ENCODE data around the gene PLA2G15.

PLA2G15 gene

DNA sequence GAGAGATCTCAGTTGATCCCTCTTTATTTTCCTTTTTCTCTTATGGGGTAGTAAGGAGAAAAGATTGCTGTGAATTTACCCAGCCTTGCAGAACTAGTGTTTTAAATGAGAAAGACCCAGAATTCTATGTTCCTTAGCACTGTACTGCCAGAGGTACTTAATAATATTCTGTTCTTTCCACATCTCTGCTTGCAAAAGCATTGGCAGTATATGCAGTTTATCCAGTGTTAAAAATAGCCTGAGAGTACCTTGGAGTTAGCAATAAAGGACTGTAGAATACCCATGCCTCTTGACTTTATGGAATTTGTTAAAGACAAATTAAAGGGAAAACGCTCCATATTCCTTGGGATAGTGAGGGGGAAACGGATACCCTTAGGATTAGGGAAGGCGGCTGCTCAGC is 31.1 kb downstream of the PLA2G15 start:
- no peak for TF ChIP-seq GABPA (IDR thresholded peaks at IDR 0.05; ENCODE audit: low read depth)
- no peak for TF ChIP-seq POLR2AphosphoS5 (IDR thresholded peaks at IDR 0.05; ENCODE audit: low read depth)
- TF ChIP-seq, protein P1, sequence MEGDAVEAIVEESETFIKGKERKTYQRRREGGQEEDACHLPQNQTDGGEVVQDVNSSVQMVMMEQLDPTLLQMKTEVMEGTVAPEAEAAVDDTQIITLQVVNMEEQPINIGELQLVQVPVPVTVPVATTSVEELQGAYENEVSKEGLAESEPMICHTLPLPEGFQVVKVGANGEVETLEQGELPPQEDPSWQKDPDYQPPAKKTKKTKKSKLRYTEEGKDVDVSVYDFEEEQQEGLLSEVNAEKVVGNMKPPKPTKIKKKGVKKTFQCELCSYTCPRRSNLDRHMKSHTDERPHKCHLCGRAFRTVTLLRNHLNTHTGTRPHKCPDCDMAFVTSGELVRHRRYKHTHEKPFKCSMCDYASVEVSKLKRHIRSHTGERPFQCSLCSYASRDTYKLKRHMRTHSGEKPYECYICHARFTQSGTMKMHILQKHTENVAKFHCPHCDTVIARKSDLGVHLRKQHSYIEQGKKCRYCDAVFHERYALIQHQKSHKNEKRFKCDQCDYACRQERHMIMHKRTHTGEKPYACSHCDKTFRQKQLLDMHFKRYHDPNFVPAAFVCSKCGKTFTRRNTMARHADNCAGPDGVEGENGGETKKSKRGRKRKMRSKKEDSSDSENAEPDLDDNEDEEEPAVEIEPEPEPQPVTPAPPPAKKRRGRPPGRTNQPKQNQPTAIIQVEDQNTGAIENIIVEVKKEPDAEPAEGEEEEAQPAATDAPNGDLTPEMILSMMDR (IDR thresholded peaks at IDR 0.05; ENCODE audit: insufficient read depth, low read length), result no peak
- TF ChIP-seq SPI1 (IDR thresholded peaks at IDR 0.05; ENCODE audit: borderline replicate concordance, low read depth), result no peak
- TF ChIP-seq, protein P2, sequence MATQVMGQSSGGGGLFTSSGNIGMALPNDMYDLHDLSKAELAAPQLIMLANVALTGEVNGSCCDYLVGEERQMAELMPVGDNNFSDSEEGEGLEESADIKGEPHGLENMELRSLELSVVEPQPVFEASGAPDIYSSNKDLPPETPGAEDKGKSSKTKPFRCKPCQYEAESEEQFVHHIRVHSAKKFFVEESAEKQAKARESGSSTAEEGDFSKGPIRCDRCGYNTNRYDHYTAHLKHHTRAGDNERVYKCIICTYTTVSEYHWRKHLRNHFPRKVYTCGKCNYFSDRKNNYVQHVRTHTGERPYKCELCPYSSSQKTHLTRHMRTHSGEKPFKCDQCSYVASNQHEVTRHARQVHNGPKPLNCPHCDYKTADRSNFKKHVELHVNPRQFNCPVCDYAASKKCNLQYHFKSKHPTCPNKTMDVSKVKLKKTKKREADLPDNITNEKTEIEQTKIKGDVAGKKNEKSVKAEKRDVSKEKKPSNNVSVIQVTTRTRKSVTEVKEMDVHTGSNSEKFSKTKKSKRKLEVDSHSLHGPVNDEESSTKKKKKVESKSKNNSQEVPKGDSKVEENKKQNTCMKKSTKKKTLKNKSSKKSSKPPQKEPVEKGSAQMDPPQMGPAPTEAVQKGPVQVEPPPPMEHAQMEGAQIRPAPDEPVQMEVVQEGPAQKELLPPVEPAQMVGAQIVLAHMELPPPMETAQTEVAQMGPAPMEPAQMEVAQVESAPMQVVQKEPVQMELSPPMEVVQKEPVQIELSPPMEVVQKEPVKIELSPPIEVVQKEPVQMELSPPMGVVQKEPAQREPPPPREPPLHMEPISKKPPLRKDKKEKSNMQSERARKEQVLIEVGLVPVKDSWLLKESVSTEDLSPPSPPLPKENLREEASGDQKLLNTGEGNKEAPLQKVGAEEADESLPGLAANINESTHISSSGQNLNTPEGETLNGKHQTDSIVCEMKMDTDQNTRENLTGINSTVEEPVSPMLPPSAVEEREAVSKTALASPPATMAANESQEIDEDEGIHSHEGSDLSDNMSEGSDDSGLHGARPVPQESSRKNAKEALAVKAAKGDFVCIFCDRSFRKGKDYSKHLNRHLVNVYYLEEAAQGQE (IDR thresholded peaks at IDR 0.05; ENCODE audit: insufficient replicate concordance, low read depth), result no peak
- H3K27me3 ChIP-seq (ENCODE audit: insufficient read depth, poor library complexity, severe bottlenecking), result no peaks in the 10 kb centered on the region
- no peak for DNase-seq (ENCODE audit: low read depth in 1 of 2, low spot score in 1 of 2)
- H3K4me3 ChIP-seq (replicated peaks; ENCODE audit: insufficient read depth, low read length), result no peak overlapping the region
- H3K27ac ChIP-seq (replicated peaks), result no peak overlapping the region

DNA sequence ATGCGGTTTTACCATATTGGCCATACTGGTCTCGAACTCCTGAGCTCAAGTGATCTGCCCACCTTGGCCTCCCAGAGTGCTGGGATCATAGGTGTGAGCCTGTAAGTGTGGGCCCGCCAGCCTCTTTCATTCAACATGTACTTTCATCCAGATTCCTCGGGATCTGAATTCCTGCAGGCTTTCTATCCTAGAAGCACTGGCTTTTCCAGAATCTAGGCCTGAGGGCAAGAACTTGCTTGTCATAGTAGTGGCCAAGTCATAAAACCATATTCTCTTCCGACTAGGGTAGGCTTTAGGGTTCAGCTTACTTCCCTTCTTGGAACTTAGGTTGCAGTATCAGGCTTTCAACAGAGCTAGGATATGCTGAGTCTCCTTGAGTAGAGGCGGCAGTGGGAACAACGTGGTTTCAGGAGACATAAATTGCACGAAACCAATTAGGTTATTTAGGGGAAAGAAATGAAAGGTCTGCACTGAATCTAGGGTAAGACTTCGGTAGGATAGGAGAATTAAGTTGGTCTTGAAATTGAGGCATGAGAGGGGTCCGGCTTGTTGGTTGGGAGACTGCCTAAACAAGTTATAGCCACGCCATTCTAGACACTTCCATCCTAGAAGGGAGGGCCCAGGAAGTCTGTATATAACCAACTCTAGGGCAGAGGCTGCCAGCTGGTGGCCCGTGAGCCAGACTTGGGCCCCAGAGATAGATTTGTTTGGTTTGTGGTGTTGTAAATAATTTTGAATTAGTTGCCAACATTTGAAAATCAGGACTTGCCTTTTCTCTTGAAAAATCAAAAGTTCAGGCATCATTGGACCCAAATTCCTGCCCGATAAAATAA is 34.8 kb downstream of the PLA2G15 start:
- H3K27me3 ChIP-seq (ENCODE audit: insufficient read depth, poor library complexity, severe bottlenecking), result no peaks in the 10 kb centered on the region
- H3K4me3 ChIP-seq (replicated peaks; ENCODE audit: insufficient read depth, low read length), result no peak overlapping the region
- no peak overlapping the region for H3K27ac ChIP-seq (replicated peaks)
- TF ChIP-seq GABPA (IDR thresholded peaks at IDR 0.05; ENCODE audit: low read depth), result no peak
- TF ChIP-seq, protein P2 (IDR thresholded peaks at IDR 0.05; ENCODE audit: insufficient replicate concordance, low read depth), result no peak
- no peak for TF ChIP-seq POLR2AphosphoS5 (IDR thresholded peaks at IDR 0.05; ENCODE audit: low read depth)
- no peak for TF ChIP-seq SPI1 (IDR thresholded peaks at IDR 0.05; ENCODE audit: borderline replicate concordance, low read depth)
- TF ChIP-seq, protein P1 (IDR thresholded peaks at IDR 0.05; ENCODE audit: insufficient read depth, low read length), result no peak
- DNase-seq (ENCODE audit: low read depth in 1 of 2, low spot score in 1 of 2), result no peak

DNA sequence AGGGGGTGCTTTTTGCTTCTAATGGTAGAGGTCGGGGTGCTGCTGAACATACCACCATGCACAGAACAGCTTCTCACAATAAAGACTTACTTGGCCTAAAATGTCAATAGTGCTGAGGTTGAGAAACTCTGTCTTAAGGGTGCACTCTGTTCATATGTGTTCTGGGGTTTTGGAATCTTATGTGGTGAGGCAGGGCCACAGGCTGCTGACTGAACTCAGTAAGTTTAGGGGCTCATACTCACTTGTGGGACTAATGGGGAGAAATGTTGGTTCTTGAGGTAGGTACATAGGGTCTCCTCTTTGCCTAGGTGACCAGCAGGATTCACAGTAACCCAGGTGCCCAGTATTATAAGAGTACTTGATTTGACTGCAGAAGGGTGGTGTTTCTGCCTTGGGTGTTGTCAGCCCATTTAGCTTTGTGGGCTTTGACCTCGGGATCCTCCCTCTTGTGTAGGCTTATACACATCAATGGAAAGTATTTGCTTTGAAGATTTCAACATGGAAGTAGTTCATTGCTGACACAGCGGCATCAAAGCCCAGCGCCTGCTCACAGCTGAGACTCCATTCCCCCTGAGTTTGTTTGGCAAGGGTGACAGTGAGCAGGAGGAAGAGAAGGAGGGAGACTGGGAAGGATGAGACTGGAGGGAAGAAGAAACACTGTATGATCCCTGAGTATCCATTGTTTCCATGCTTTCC is 36.3 kb downstream of the PLA2G15 start:
- Histone ChIP-seq H3K4me3 (replicated peaks; ENCODE audit: insufficient read depth, low read length) (no peak overlapping the region), H3K27me3 (ENCODE audit: insufficient read depth, poor library complexity, severe bottlenecking) (no peaks in the 10 kb centered on the region), H3K27ac (replicated peaks) (no peak overlapping the region; the same call in 1 of the 2 replicates)
- DNase-seq (ENCODE audit: low read depth in 1 of 2, low spot score in 1 of 2), result no peak
- no peak for TF ChIP-seq POLR2AphosphoS5 (IDR thresholded peaks at IDR 0.05; ENCODE audit: low read depth)
- no peak for TF ChIP-seq GABPA (IDR thresholded peaks at IDR 0.05; ENCODE audit: low read depth)
- TF ChIP-seq, protein P2 (IDR thresholded peaks at IDR 0.05; ENCODE audit: insufficient replicate concordance, low read depth), result no peak
- no peak for TF ChIP-seq SPI1 (IDR thresholded peaks at IDR 0.05; ENCODE audit: borderline replicate concordance, low read depth)
- TF ChIP-seq, protein P1 (IDR thresholded peaks at IDR 0.05; ENCODE audit: insufficient read depth, low read length), result no peak
